NT2/D1 (cell line): ENCODE data around the gene KLC1.

Source experiments
- DNase-seq: peaks from one replicate; pipeline ENCODE4 v3.0.0-alpha.2; 2011; ENCODE audit warnings: low read depth, low spot score
- H3K27me3 ChIP-seq: 2 replicates; pipeline ENCODE4 v1.6.0; 2011; ENCODE audit warnings: mild to moderate bottlenecking; ENCODE audit not compliant: insufficient read length, insufficient read depth
- H3K36me3 ChIP-seq: 2 replicates; pipeline ENCODE4 v1.6.1; 2011; ENCODE audit warnings: mild to moderate bottlenecking, low read length, mixed read lengths; ENCODE audit not compliant: insufficient read depth, insufficient read length
- H3K4me1 ChIP-seq: 2 replicates; pipeline ENCODE4 v1.5.1; 2011; ENCODE audit not compliant: insufficient read depth, insufficient read length
- H3K4me3 ChIP-seq: 2 replicates; pipeline ENCODE4 v1.5.1; 2011; ENCODE audit warnings: low read depth; ENCODE audit not compliant: insufficient read length
- H3K9ac ChIP-seq: 2 replicates; pipeline ENCODE4 v1.6.0; 2011; ENCODE audit warnings: low read depth; ENCODE audit not compliant: insufficient read length
- H3K9me3 ChIP-seq: 2 replicates; pipeline ENCODE4 v1.5.1; 2011; ENCODE audit warnings: mild to moderate bottlenecking, low read length; ENCODE audit not compliant: insufficient read depth
- SUZ12 ChIP-seq: IDR thresholded peaks from 2 replicates; pipeline ENCODE4 v1.6.1; 2011; ENCODE audit not compliant: insufficient read length, insufficient read depth; ENCODE audit errors: extremely low read depth
- YY1 ChIP-seq: IDR thresholded peaks from 2 replicates; pipeline ENCODE4 v1.6.1; 2011; ENCODE audit not compliant: insufficient read length, insufficient read depth
- ZNF274 ChIP-seq: IDR thresholded peaks from 2 replicates; pipeline ENCODE4 v1.6.1; 2011; ENCODE audit warnings: mild to moderate bottlenecking, low read depth, low read length

KLC1 gene

GRCh38 chr14:103625356-103626095 is 3.5 kb upstream of the KLC1 start:
- Histone ChIP-seq H3K4me1 (peaks cover 16% of the 10 kb centered on the region), H3K9me3 (no peaks in the 10 kb centered on the region), H3K9ac (no peak overlapping the region), H3K4me3 (no peak overlapping the region), H3K36me3 (peaks cover under 1% of the 10 kb centered on the region), H3K27me3 (no peaks in the 10 kb centered on the region)
- TF ChIP-seq YY1 (no peak), SUZ12 (no peak), ZNF274 (no peak)
- no peak for DNase-seq

- Histone ChIP-seq H3K9ac (no peak overlapping the region), H3K36me3 (peaks cover 3% of the 10 kb centered on the region), H3K27me3 (no peaks in the 10 kb centered on the region), H3K9me3 (no peaks in the 10 kb centered on the region), H3K4me3 (no peak overlapping the region), H3K4me1 (peaks cover 16% of the 10 kb centered on the region)
- no peak for DNase-seq
- TF ChIP-seq SUZ12 = no peak
- TF ChIP-seq ZNF274 = no peak
- TF ChIP-seq YY1 = no peak
Measured at GRCh38 chr14:103626146-103626850, 2.7 kb upstream of the KLC1 start.

- H3K36me3 ChIP-seq = peaks cover 7% of the 10 kb centered on the region
- peaks cover 16% of the 10 kb centered on the region for H3K4me1 ChIP-seq
- no peaks in the 10 kb centered on the region for H3K27me3 ChIP-seq
- H3K4me3 ChIP-seq = no peak overlapping the region
- DNase-seq = no peak
- H3K9ac ChIP-seq = peak overlapping the region; percentile 92
- H3K9me3 ChIP-seq = no peaks in the 10 kb centered on the region
- TF ChIP-seq YY1 = no peak
- no peak for TF ChIP-seq SUZ12
- no peak for TF ChIP-seq ZNF274
Measured at GRCh38 chr14:103627073-103628025, 1.7 kb upstream of the KLC1 start.

GRCh38 chr14:103628221-103628683 is 759 bp upstream of the KLC1 start:
- Histone ChIP-seq H3K27me3 (no peaks in the 10 kb centered on the region), H3K9ac (peak overlapping the region; percentile 92), H3K9me3 (no peaks in the 10 kb centered on the region), H3K4me1 (peaks cover 16% of the 10 kb centered on the region), H3K4me3 (peak overlapping the region; percentile 82), H3K36me3 (peaks cover 8% of the 10 kb centered on the region)
- no peak for TF ChIP-seq SUZ12
- TF ChIP-seq YY1 = no peak
- TF ChIP-seq ZNF274 = no peak
- no peak for DNase-seq

GRCh38 chr14:103629503-103630121 is 601 bp downstream of the KLC1 start:
- H3K9ac ChIP-seq = peak overlapping the region; percentile 92
- no peak for TF ChIP-seq YY1
- TF ChIP-seq ZNF274 = no peak
- TF ChIP-seq SUZ12 = no peak
- no peak for DNase-seq

GRCh38 chr14:103630364-103631108 is 1.5 kb downstream of the KLC1 start:
- H3K9me3 ChIP-seq = no peaks in the 10 kb centered on the region
- peaks cover 17% of the 10 kb centered on the region for H3K36me3 ChIP-seq
- H3K9ac ChIP-seq = no peak overlapping the region
- H3K4me1 ChIP-seq = peaks cover 8% of the 10 kb centered on the region
- peak overlapping the region; percentile 82 for H3K4me3 ChIP-seq
- TF ChIP-seq YY1 = no peak
- TF ChIP-seq SUZ12 = no peak
- no peak for TF ChIP-seq ZNF274
- H3K27me3 ChIP-seq = no peaks in the 10 kb centered on the region
- no peak for DNase-seq

More at GRCh38 chr14:103629503-103630121, 601 bp downstream of the KLC1 start:
- peaks cover 16% of the 10 kb centered on the region for H3K4me1 ChIP-seq
- H3K36me3 ChIP-seq = peaks cover 17% of the 10 kb centered on the region
- H3K27me3 ChIP-seq = no peaks in the 10 kb centered on the region
- no peaks in the 10 kb centered on the region for H3K9me3 ChIP-seq
- H3K4me3 ChIP-seq = peak overlapping the region; percentile 82
